ENCODE results near the gene TIMM10.
"Not testable (repeated sequence)": the region's sequence is repeated elsewhere in the genome, so short reads cannot be mapped to it uniquely, and the experiment has no call there.

Gene TIMM10

GRCh38 chr11:57541169-57541568 is 10.6 kb upstream of the TIMM10 start:
- no peak for DNase-seq

DNA sequence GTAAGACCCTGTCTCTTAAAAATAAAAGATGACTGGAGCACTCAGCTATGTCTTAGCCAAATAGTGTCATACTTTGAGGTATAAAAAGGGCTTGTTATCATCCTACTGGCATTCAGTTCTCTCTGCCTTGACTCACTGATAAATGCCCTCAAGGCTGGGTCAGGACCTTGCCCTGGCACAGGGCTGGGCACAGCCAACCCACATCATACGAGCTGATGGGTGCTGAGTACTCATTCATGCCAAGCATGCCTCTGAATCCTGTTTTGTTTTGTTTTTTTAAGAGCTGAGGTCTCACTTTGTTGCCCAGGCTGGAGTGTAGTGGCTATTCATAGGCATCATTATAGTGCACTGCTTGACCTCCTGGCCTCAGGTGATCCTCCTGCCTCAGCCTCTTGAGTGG is 8.8 kb upstream of the TIMM10 start:
- no peak for DNase-seq

DNA sequence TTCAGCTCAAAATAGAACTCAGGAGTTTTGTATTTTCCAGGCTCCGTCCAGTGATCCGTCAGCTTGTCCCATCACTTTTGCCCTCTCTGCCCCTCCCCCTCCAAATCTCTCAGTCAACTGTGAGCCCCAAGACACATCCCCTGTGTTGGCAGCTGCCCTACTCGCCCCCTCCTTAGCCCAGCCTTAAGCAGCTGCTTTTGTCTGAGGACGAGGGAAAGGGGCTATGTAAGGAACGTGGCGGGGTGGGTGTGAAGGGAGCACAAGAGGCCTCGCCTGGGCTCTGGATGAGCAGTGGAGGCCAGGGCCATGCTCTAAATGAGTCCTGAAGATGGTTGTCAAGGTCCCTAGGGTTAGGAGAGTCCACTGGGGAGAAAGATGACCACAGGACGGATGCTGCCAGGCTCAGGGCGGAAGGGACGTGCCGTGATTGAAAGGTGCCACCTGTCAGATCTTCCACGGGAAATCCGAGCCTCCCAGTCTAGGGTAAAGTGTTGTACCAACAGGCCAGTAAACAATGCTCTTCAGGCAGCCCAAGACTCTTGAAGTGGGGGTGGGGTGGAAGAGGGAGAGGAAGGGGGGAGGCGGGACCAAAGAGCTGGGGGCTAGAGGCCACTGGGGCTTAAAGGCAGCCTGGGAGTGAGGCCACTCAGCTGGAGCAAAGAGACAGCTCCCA is 6.5 kb upstream of the TIMM10 start, which contains the start of gene SMTNL1:
Gene SMTNL1, plus strand, starts transcription at position 649 of the 673 bp plus-strand sequence. CDS start 5,048 bp downstream, outside the sequence.
- DNase-seq: no peak

DNA sequence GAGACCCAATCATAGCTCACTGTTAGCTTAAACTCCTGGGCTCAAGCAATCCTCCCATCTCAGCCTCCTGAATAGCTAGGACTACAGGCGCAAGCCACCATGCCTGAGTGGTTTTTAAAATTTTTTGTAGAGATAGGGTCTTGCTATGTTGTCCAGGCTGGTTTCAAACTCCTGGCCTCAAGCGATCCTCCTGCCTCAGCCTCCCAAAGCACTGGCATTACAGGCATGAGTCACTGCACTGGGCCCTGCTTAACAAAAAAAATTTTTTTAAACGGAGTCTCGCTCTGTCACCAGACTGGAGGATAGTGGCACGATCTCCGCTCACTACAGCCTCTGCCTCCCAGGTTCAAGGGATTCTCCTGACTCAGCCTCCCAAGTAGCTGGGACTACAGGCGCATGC is 3.9 kb upstream of the TIMM10 start:
- DNase-seq: not testable (repeated sequence)

DNA sequence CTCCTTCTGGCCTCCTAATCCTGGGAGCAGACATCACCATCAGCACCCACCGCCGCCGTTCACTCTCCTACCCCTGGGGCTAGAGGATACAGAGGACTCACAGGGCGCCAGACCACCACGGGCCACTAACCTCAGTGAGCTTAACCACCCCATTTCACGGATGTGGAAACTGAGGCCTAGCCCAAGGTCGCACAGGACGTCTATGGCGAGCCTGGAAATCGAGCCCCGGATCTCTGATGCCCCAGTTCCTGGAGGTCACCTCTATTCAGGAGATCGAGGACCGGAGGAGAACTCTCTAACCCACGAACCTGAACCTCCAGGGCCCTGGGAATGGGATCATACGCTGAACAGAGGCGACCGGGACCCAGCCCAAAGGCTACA is 349 bp downstream of the TIMM10 start:
- DNase-seq: no peak

- no peak for DNase-seq
These were observed 1.5 kb downstream of the TIMM10 start for GRCh38 chr11:57529012-57529411.

- no peak for DNase-seq
These were observed 3.4 kb downstream of the TIMM10 start for GRCh38 chr11:57527056-57527631.

DNA sequence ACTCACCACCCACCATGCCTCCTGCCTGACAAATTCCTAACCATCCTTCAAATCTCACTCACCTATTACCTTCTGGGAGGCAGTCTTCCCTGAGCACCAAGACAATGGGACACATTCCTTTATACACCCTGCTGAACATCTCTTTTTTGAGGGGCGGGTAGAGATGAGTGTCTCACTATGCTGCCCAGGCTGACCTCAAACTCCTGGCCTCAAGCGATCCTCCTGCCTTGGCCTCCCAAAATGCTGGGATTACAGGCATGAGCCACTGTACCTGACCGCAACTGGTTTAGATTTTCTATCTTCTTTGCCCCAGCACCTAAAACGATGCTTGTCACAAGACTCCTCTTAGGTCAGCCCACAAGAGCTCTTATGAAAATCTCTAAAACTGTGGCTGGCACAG is 7.1 kb downstream of the TIMM10 start:
- no peak for DNase-seq

- no peak for DNase-seq
These were observed 9.4 kb downstream of the TIMM10 start for GRCh38 chr11:57521116-57521515.

DNA sequence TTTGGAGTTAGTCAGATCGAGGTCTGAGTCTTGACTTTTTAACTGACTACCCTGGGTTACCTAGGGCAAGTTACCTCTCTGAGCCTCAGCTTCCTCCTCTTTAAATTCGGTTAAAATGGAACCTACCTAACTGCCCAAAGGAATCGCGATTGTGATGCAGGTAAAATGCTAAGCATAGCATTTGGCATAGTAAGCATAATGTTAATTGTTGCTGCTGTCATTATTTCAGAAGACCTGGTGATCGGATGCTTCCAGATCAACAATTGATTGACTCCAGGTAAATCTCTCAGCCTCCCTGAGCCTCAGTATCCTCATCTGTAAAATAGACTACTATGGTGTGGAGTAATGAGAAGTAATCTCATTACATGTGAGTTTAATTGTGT is 14.5 kb downstream of the TIMM10 start:
- no peak for DNase-seq

- DNase-seq: no peak
These were observed 15.1 kb downstream of the TIMM10 start, which contains the start of gene SLC43A1 for GRCh38 chr11:57515332-57516060. TSS of gene SLC43A1 (minus strand) at chr11:57515702. CDS start at chr11:57514111, 1,591 bp downstream.

DNA sequence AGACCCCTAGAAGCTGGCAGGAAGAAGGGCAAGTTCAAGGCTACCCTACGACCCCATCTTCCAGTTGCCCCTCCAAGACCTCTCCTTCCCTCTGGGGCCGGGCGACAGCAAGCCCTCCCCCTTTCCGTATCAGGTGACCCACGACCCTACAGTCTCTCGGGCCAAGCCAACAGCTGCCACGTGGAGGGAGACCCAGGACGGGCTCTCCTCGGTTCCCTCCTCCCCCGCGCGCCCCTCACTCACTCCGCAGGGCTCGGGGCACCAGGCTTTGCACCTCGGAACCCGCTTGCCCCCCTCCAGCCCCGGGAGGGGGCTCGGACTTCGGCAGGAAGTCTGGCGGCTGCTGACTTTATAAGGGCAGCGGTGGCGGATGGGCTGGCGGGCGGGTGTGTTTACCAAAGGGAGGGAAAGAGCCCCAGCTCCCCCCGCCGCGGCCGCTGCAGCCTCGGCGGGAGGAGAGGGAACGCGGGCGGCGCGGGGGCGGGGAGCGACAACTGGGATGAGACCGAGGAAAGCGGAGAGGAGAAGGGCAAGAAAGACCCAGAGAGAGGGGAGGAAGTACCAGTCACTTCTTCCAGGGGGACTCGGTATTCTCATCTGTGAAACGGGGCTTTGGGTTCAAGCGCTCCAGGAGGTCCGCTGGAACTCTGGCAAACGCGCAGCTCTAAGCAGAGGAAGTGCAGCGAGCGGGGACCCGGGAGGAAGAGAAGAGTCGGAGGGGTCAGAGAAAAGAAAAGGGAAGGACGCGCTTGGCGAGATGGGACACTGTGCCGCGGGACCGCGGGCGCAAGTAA is 15.8 kb downstream of the TIMM10 start:
- no peak for DNase-seq

GRCh38 chr11:57513911-57514537 is 16.5 kb downstream of the TIMM10 start:
- DNase-seq: no peak

DNA sequence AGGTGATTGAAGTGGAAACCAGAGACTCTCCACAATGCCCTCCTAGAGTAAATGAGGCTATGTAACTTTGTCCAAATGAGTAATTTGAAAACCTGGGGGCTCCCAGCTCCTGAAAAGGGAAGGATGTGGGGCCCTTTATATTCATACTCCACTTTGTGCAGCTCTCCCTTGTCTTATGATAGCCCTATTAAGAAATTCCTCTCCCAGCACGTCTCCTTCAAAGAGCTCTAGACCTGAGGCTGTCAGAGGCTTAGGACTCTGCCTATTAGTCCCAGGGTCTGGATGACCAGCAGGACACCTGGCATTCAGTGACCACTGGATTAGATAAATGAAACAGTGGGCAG is 17.1 kb downstream of the TIMM10 start:
- no peak for DNase-seq

DNA sequence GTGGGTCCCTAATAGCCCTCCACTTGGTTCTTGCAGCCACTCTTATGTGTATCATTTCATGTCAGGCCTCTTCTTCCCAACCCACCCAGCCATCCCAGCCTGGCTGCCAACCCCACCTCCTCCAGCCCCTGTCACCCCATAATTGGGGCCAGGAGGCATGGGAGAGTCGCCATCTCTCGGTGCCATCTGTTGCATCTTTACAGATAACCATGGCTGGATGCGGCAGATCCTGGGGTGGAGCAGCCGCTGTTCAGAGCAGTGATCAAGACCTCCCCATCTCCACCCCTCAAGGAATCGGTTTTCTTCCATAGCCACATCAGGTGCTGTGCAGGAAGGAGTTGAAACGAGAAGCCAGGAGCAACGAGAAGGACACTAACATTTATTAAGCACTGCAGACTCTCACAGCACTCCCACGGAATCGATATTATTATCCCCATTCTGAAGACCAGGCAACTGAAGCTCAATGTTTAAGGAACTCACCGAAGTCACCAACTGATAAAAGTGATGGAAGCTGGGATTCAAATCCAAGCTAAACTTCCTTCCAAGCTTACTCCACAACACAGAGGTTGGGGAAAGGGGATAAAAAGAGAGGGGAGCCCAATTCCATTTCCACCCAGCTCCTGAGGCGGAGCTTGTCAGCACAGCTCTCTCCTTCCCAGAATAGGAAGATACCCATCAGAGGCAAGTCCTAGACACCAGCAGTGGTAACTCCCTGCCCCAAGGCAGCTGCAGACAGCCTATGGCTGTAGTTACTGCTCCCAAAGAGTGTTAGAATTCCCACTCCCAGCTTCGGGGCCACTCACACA is 17.7 kb downstream of the TIMM10 start:
- DNase-seq: no peak

DNA sequence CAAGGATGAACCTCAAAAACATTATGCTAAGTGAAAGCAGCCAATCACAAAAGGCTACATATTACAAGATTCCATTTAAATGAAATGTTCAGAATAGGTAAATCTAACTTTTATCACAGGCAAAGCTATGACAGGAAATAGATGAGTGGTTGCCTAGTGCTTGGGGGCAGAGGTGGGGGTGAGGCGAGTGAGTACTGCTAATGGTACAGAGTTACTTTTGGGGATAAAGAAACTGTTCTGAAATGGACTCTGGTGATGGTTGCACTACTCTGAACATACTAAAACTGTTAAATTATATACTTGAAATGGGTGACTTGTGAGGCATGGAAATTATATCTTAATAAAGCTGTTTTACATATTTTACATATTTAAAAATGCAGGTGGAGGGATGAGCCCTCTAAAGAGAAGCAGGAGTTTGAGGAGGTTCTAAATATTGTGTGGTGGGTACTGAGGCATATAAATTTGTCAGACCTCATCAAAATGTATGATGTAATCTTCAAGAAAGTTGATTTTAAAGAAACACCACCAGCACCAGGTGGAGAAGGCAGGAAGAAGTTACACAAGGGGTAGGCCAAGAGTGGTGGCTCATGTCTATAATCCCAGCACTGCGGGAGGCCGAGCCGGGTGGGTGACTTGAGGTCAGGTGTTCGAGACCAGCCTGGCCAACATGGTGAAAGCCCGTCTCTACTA is 18.7 kb downstream of the TIMM10 start:
- no peak for DNase-seq

DNA sequence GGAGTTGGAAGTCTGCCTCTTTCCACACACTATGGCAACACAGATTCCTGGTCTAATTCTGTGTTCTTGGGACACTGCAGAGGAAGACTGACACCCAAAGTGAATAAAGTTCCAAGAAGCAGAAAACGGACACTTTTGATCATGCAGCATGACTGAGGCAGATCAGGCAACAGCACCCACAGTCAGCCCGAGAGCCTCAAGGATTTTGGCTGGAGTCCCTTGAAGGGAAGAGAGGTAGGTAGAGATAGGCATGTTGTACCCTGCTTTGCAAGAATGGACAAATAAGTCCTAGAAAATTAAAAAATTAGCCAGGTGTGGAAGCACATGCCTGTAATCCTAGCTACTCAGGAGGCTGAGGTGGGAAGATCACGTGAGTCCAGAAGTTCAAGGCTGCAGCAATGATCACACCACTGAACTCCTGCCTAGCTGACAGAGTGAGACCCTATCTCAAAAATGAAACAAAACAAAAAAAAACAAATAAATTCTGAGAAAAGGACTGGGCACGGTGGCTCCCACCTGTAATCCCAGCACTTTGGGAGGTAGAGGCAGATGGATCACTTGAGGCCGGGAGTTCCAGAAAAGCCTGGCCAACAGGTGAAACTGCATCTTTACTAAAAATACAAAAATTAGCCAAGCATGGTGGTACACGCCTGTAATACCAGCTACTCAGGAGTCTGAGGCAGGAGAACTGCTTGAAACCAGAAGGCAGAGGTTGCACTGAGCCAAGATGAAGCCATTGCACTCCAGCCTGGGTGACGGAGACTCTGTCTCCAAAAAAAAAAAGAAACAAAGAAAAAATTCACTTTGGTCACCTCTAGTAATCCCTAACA is 22.0 kb downstream of the TIMM10 start:
- DNase-seq: no peak

GRCh38 chr11:57506522-57506921 is 24.0 kb downstream of the TIMM10 start:
- no peak for DNase-seq

DNA sequence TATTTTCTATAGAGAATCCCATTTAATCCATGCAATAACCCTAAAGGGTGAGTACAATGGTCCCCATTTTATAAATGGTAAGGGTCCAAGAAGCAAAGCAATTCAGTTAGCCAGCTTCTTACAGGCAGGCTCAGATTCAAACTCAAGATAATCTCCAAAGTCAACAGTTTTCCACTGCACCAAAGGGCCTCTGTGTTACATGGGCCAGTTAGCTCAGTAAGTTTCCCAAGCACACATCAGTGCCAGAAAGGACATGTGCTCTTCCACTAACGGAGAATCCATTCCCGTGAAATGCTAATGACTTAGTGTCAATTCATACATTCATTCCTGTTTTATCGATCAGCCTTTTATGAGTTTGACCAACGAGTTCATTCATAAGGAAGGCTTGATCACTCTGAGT is 26.0 kb downstream of the TIMM10 start:
- no peak for DNase-seq

GRCh38 chr11:57502870-57503269 is 27.7 kb downstream of the TIMM10 start:
- DNase-seq: no peak

- DNase-seq: no peak
These were observed 28.2 kb downstream of the TIMM10 start for GRCh38 chr11:57502376-57502775.
